Spleen (tissue), 7 donors: ENCODE data around the gene TP53.

Experiments
- POLR2AphosphoS5 ChIP-seq, 3 donors: sonication (generic); formaldehyde crosslinking; IDR thresholded peaks; one replicate each; pipeline ENCODE4 v1.5.1; 2017; ENCODE audit warnings: antibody characterized with exemption in 3 of 3
- TF ChIP-seq, protein P1 (sequence below), 11 experiments: fragments of 200-600 bp in 7 of 11; fragments of 450-650 bp in 4 of 11; sonication (generic) in 4 of 11; IDR thresholded peaks in 8 of 11; conservative IDR thresholded peaks in 3 of 11; 1 replicate in 7 of 11; 2 replicates in 4 of 11; pipeline versions ENCODE4 v1.4.0 to v1.8.0; 2016 to 2021; ENCODE audit warnings: antibody characterized with exemption in 11 of 11, inconsistent platforms in 4 of 11, mild to moderate bottlenecking in 1 of 11
- donor health status: DM: no; HTN: no; CAD: no; lungs with moderate emphysema.
- donor health status: DM: no; HTN: no; CAD: no.
- donor health status: DM: no; HTN: no; CAD: no.

DNA sequence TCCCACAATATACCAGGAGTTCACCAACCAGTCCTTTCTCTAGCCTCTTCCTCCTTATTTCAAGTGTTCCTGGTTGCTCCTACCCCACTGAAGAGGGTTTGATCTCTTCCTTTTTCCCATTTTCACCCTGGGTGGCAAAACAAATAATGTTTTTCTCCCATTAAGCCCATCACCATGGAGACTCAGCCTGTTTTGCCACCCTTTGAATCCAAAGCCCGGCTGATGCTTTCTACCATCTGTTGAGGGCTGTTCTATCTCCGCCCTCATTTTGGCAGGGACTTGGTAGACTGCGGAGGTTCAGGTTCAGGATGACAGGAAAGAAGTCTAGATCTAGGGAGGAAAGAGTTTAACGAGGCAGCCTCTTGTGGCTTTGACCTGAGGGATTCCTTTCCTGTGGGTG lies 32.8 kb upstream of the TP53 start:
- TF ChIP-seq, protein P1, sequence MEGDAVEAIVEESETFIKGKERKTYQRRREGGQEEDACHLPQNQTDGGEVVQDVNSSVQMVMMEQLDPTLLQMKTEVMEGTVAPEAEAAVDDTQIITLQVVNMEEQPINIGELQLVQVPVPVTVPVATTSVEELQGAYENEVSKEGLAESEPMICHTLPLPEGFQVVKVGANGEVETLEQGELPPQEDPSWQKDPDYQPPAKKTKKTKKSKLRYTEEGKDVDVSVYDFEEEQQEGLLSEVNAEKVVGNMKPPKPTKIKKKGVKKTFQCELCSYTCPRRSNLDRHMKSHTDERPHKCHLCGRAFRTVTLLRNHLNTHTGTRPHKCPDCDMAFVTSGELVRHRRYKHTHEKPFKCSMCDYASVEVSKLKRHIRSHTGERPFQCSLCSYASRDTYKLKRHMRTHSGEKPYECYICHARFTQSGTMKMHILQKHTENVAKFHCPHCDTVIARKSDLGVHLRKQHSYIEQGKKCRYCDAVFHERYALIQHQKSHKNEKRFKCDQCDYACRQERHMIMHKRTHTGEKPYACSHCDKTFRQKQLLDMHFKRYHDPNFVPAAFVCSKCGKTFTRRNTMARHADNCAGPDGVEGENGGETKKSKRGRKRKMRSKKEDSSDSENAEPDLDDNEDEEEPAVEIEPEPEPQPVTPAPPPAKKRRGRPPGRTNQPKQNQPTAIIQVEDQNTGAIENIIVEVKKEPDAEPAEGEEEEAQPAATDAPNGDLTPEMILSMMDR (IDR thresholded peaks at IDR 0.05 in 8 of 11, conservative IDR thresholded peaks at IDR 0.05 in 3 of 11): no peak
- no peak for TF ChIP-seq POLR2AphosphoS5 (IDR thresholded peaks at IDR 0.05)
